GM23338 (cell line): ENCODE data around the gene LRIT3. TPM values are rescaled to one million over a fixed set of nuclear protein-coding genes. Genes with fewer than 3 reads are reported as not detected.

ENCODE experiments used
- ATAC-seq: fragments of 200-7000 bp; cut with Tn5 transposase; 3 replicates; pipeline ENCODE4 v1.9.1; 2020
- DNase-seq: peaks from one replicate; pipeline ENCODE4 v3.0.0-alpha.2; 2015; ENCODE audit warnings: low spot score
- H2AFZ ChIP-seq: fragments of 200-600 bp; sonication (generic); 2 replicates; pipeline ENCODE4 v1.8.0; 2016; ENCODE audit warnings: antibody characterized with exemption, mild to moderate bottlenecking, moderate library complexity
- H3F3A ChIP-seq: fragments of 200-600 bp; sonication (generic); replicated peaks from 2 replicates; pipeline ENCODE4 v1.8.0; 2017; ENCODE audit warnings: antibody characterized with exemption, mixed run types, low read depth
- H3K27ac ChIP-seq: fragments of 200-600 bp; sonication (generic); 2 replicates; pipeline ENCODE4 v1.6.1; 2016; ENCODE audit warnings: low read depth
- H3K27me3 ChIP-seq: fragments of 200-600 bp; sonication (generic); 2 replicates; pipeline ENCODE4 v1.8.0; 2016; ENCODE audit warnings: mild to moderate bottlenecking, mixed run types, moderate library complexity; ENCODE audit not compliant: insufficient read depth
- H3K36me3 ChIP-seq: fragments of 200-600 bp; sonication (generic); 2 replicates; pipeline ENCODE4 v1.8.0; 2016; ENCODE audit warnings: mild to moderate bottlenecking; ENCODE audit not compliant: insufficient read depth
- H3K4me1 ChIP-seq: fragments of 200-600 bp; sonication (generic); 2 replicates; pipeline ENCODE4 v1.8.0; 2016; ENCODE audit warnings: mild to moderate bottlenecking, moderate library complexity; ENCODE audit not compliant: insufficient read depth
- H3K4me2 ChIP-seq: fragments of 200-600 bp; sonication (generic); 2 replicates; pipeline ENCODE4 v1.7.1; 2017; ENCODE audit warnings: mixed run types
- H3K4me3 ChIP-seq: fragments of 200-600 bp; sonication (generic); 2 replicates; pipeline ENCODE4 v1.6.1; 2016; ENCODE audit warnings: mixed run types
- H3K79me2 ChIP-seq: fragments of 200-600 bp; sonication (generic); replicated peaks from 2 replicates; pipeline ENCODE4 v1.8.0; 2017; ENCODE audit warnings: mild to moderate bottlenecking; ENCODE audit not compliant: insufficient read depth
- H3K9me2 ChIP-seq: fragments of 200-600 bp; sonication (generic); 2 replicates; pipeline ENCODE4 v1.8.0; 2017; ENCODE audit not compliant: insufficient read depth
- H4K20me1 ChIP-seq: fragments of 200-600 bp; sonication (generic); replicated peaks from 2 replicates; pipeline ENCODE4 v1.8.0; 2017; ENCODE audit warnings: mild to moderate bottlenecking; ENCODE audit not compliant: insufficient read depth
- H3K27ac Mint-ChIP-seq: 2 replicates; pipeline ENCODE4 v1.8.0; 2020; ENCODE audit warnings: inconsistent platforms, mild to moderate bottlenecking, moderate library complexity, mixed read lengths
- H3K27me3 Mint-ChIP-seq: 3 replicates; pipeline ENCODE4 v1.8.0; 2022; ENCODE audit warnings: low read depth, mild to moderate bottlenecking, moderate library complexity, mixed read lengths, inconsistent platforms; ENCODE audit not compliant: insufficient read depth, poor library complexity
- H3K36me3 Mint-ChIP-seq: 3 replicates; pipeline ENCODE4 v1.8.0; 2021; ENCODE audit warnings: low read depth, mild to moderate bottlenecking, inconsistent platforms, moderate library complexity, mixed read lengths
- H3K4me1 Mint-ChIP-seq: 3 replicates; pipeline ENCODE4 v1.8.0; 2020; ENCODE audit warnings: mild to moderate bottlenecking, inconsistent platforms, mixed read lengths
- H3K4me3 Mint-ChIP-seq: 3 replicates; pipeline ENCODE4 v1.8.0; 2021; ENCODE audit warnings: moderate library complexity, mild to moderate bottlenecking, inconsistent platforms, mixed read lengths
- H3K9me3 Mint-ChIP-seq: 3 replicates; pipeline ENCODE4 v1.8.0; 2020; ENCODE audit warnings: moderate library complexity, mild to moderate bottlenecking, inconsistent platforms, mixed read lengths
- CREB1 ChIP-seq: fragments of 250-450 bp; sonication (Bioruptor Pico); IDR thresholded peaks from 2 replicates; pipeline ENCODE4 v1.5.0; 2020; ENCODE audit warnings: low read depth, mild to moderate bottlenecking, moderate library complexity
- EZH2 ChIP-seq: fragments of 200-600 bp; sonication (generic); IDR thresholded peaks from one replicate; pipeline ENCODE4 v1.8.0; 2017; ENCODE audit warnings: antibody characterized with exemption, mild to moderate bottlenecking, low read depth; ENCODE audit not compliant: unreplicated experiment
- EZH2phosphoT487 ChIP-seq: fragments of 200-600 bp; sonication (generic); IDR thresholded peaks from one replicate; pipeline ENCODE4 v1.8.1; 2018; ENCODE audit warnings: antibody characterized with exemption; ENCODE audit not compliant: unreplicated experiment
- POLR2AphosphoS5 ChIP-seq: IDR thresholded peaks from 2 replicates; pipeline ENCODE4 v1.6.1; 2016; ENCODE audit warnings: antibody characterized with exemption, low read depth
- STAT1 ChIP-seq: IDR thresholded peaks from one replicate; pipeline ENCODE4 v1.6.1; 2016; ENCODE audit warnings: antibody characterized with exemption; ENCODE audit not compliant: unreplicated experiment
- ZNF331 ChIP-seq: fragments of 250-450 bp; sonication (Bioruptor Pico); IDR thresholded peaks from 2 replicates; pipeline ENCODE4 v1.5.0; 2020; ENCODE audit warnings: low read depth, mild to moderate bottlenecking, moderate library complexity
- ZNF462 ChIP-seq: fragments of 250-450 bp; sonication (Bioruptor Pico); IDR thresholded peaks from 2 replicates; pipeline ENCODE4 v1.5.0; 2020; ENCODE audit warnings: mild to moderate bottlenecking, moderate library complexity
- polyA plus RNA-seq: library from polyadenylated mRNA; unstranded; fragments of >200 nt; fragmentation: Nextera tagmentation; extraction: Ambion mirVana; gene quantifications from 2 replicates; pipeline ENCODE4 v1.2.1, GENCODE V29; 2016
- total RNA-seq: library from RNA; depleted of rRNA; stranded (reverse); fragments of >200 nt; shearing (Covaris generic); gene quantifications from 2 replicates; pipeline ENCODE4 v1.2.3, GENCODE V29; 2014

Gene LRIT3
- total and polyA plus RNA-seq, 2 experiments from 2014 or later: 0.14 TPM; not detected in 1

DNA sequence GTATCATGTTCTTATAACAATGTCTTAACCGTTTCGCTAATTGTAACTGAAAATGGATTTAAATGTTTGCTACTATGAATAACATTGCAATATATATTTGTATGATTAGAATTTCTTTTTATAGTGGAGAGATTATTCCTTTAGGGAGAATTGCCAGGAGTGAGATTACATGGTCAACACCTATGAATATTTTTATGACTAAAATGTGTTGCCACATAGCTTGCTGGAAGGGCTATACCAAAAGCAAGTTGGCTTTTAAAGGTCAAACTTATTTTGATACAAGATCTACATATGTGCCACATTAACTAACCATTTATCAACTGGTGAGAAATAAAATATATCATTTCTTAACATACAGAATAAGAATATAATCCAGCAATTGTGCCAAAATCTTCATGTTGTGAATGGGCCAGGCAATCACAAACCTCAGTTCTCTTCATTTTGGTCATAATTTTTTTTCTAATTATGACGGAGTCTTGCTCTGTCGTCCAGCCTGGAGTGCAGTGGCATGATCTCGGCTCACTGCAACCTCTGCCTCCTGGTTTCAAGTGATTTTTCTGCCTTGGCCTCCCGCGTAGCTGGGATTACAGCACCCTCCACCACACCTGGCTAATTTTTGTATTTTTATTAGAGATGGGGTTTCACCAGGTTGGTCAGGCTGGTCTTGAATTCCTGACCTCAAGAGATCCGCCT is 54.8 kb downstream of the LRIT3 start:
- no peak for ATAC-seq
- H3K4me2 ChIP-seq: no peak overlapping the region
- H3K9me2 ChIP-seq: no peaks in the 10 kb centered on the region
- H3K79me2 ChIP-seq: no peaks in the 10 kb centered on the region
- TF ChIP-seq CREB1 (CRISPR knock-in tag) (no peak), STAT1 (no peak), ZNF462 (CRISPR knock-in tag) (no peak), POLR2AphosphoS5 (no peak), EZH2 (no peak), EZH2phosphoT487 (no peak), ZNF331 (CRISPR knock-in tag) (no peak)
- H3K27ac ChIP-seq: no peak overlapping the region
- H3K9me3 Mint-ChIP-seq: peaks cover 30% of the 10 kb centered on the region
- no peaks in the 10 kb centered on the region for H3F3A ChIP-seq
- H3K36me3 ChIP-seq: no peaks in the 10 kb centered on the region
- H4K20me1 ChIP-seq: no peaks in the 10 kb centered on the region
- H2AFZ ChIP-seq: no peak overlapping the region
- no peak overlapping the region for H3K4me3 Mint-ChIP-seq
- H3K27me3 ChIP-seq: no peaks in the 10 kb centered on the region
- H3K27me3 Mint-ChIP-seq: peaks cover 6% of the 10 kb centered on the region
- no peak for DNase-seq
- no peak overlapping the region for H3K27ac Mint-ChIP-seq
- no peaks in the 10 kb centered on the region for H3K4me1 Mint-ChIP-seq
- H3K36me3 Mint-ChIP-seq: peaks cover 18% of the 10 kb centered on the region
- H3K4me3 ChIP-seq: no peak overlapping the region
- no peaks in the 10 kb centered on the region for H3K4me1 ChIP-seq
